DND-41 (cell line): Measurements from ENCODE around the gene IFNAR1.
A peak's percentile ranks its signal among the peaks of the same experiment; 100 is the strongest.

Experiments
- ATAC-seq: fragments of 200-7000 bp; cut with Tn5 transposase; 3 replicates; pipeline ENCODE4 v1.9.1; 2021; ENCODE audit warnings: low read depth; ENCODE audit not compliant: insufficient read depth
- DNase-seq: peaks from one replicate; pipeline ENCODE4 v3.0.0-alpha.2; 2020
- H2AFZ ChIP-seq: 2 replicates; pipeline ENCODE4 v1.6.0; 2012; ENCODE audit warnings: low read depth, low read length
- H3K27ac ChIP-seq: 2 replicates; pipeline ENCODE4 v1.5.1; 2012; ENCODE audit warnings: low read length, inconsistent platforms
- H3K27me3 ChIP-seq: fragments of 200-600 bp; sonication (generic); 2 replicates; pipeline ENCODE4 v1.6.0; 2012; ENCODE audit warnings: low read length, mild to moderate bottlenecking, inconsistent platforms; ENCODE audit not compliant: insufficient read depth, poor library complexity
- H3K36me3 ChIP-seq: 2 replicates; pipeline ENCODE4 v1.5.1; 2012; ENCODE audit warnings: low read length, inconsistent platforms; ENCODE audit not compliant: insufficient read depth
- H3K4me1 ChIP-seq: 2 replicates; pipeline ENCODE4 v1.5.1; 2012; ENCODE audit warnings: mild to moderate bottlenecking, low read length; ENCODE audit not compliant: insufficient read depth
- H3K4me2 ChIP-seq: 2 replicates; pipeline ENCODE4 v1.6.0; 2012; ENCODE audit warnings: mild to moderate bottlenecking, moderate library complexity, low read length, inconsistent platforms; ENCODE audit not compliant: insufficient read depth
- H3K4me3 ChIP-seq, 2 experiments: fragments of 200-600 bp in 1 of 2; shearing (Covaris generic) in 1 of 2; 2 replicates each; pipeline ENCODE4 v1.5.1; 2012 to 2016; ENCODE audit warnings: inconsistent platforms in 2 of 2, low read length in 2 of 2, mild to moderate bottlenecking in 2 of 2, low read depth in 1 of 2, moderate library complexity in 1 of 2
- H3K79me2 ChIP-seq: 2 replicates; pipeline ENCODE4 v1.6.0; 2012; ENCODE audit warnings: low read length, inconsistent platforms; ENCODE audit not compliant: insufficient read depth
- H3K9ac ChIP-seq: 2 replicates; pipeline ENCODE4 v1.6.0; 2012; ENCODE audit warnings: low read depth, mild to moderate bottlenecking, inconsistent platforms, low read length, moderate library complexity
- H3K9me3 ChIP-seq: 2 replicates; pipeline ENCODE4 v1.5.1; 2012; ENCODE audit warnings: low read length, moderate library complexity, mild to moderate bottlenecking, inconsistent platforms; ENCODE audit not compliant: insufficient read depth, severe bottlenecking
- H4K20me1 ChIP-seq: 2 replicates; pipeline ENCODE4 v1.6.0; 2012; ENCODE audit warnings: low read length; ENCODE audit not compliant: insufficient read depth
- CTCF ChIP-seq: IDR thresholded peaks from 2 replicates; pipeline ENCODE4 v1.5.1; 2012; ENCODE audit warnings: borderline replicate concordance, low read length, moderate library complexity, mild to moderate bottlenecking; ENCODE audit not compliant: poor library complexity, severe bottlenecking; ENCODE audit errors: extremely low read depth
- EZH2 ChIP-seq: IDR thresholded peaks from 3 replicates; pipeline ENCODE4 v1.6.1; 2012; ENCODE audit warnings: borderline replicate concordance, low read depth, mild to moderate bottlenecking, moderate library complexity, low read length, inconsistent platforms; ENCODE audit not compliant: severe bottlenecking

Gene IFNAR1

GRCh38 chr21:33324291-33325221, at the start of gene IFNAR1:
IFNAR1 (plus strand) TSS chr21:33324970; CDS start chr21:33325056, 86 bp downstream.
- Histone ChIP-seq H3K4me3 (peak within 1 kb of the TSS; percentile 69 to 83), H3K36me3 (peaks cover 12% of the 10 kb centered on the region; the same call in 1 of the 2 replicates), H2AFZ (peak within 1 kb of the TSS; percentile 95), H3K79me2 (peaks cover 54% of the 10 kb centered on the region), H3K9ac (peak within 1 kb of the TSS; percentile 88), H3K4me2 (peak within 1 kb of the TSS; percentile 82), H4K20me1 (no peaks in the 10 kb centered on the region; the same call in 1 of the 2 replicates), H3K4me1 (peaks cover 34% of the 10 kb centered on the region), H3K9me3 (no peaks in the 10 kb centered on the region), H3K27me3 (no peaks in the 10 kb centered on the region), H3K27ac (peak within 1 kb of the TSS; percentile 94)
- TF ChIP-seq EZH2 (no peak), CTCF (peak; percentile 10)
- ATAC-seq (peak; percentile 87), DNase-seq (peak; percentile 98)

GRCh38 chr21:33278721-33279120, 46.0 kb upstream of the IFNAR1 start:
- Histone ChIP-seq H4K20me1 (no peaks in the 10 kb centered on the region), H3K4me3 (no peak overlapping the region), H3K36me3 (peaks cover 52% of the 10 kb centered on the region), H2AFZ (no peak overlapping the region), H3K4me1 (no peaks in the 10 kb centered on the region), H3K4me2 (no peak overlapping the region), H3K79me2 (no peaks in the 10 kb centered on the region), H3K9me3 (peaks cover 17% of the 10 kb centered on the region), H3K27ac (no peak overlapping the region), H3K27me3 (no peaks in the 10 kb centered on the region), H3K9ac (no peak overlapping the region)
- TF ChIP-seq CTCF (no peak), EZH2 (no peak)
- ATAC-seq (no peak), DNase-seq (no peak)

GRCh38 chr21:33279330-33279820, 45.4 kb upstream of the IFNAR1 start:
- H3K9ac ChIP-seq: no peak overlapping the region
- no peaks in the 10 kb centered on the region for H3K4me1 ChIP-seq
- TF ChIP-seq CTCF (no peak), EZH2 (no peak)
- H3K27ac ChIP-seq: no peak overlapping the region
- H3K4me3 ChIP-seq: no peak overlapping the region
- DNase-seq (no peak), ATAC-seq (no peak)
- H2AFZ ChIP-seq: no peak overlapping the region
- no peaks in the 10 kb centered on the region for H3K27me3 ChIP-seq
- no peak overlapping the region for H3K4me2 ChIP-seq
- no peaks in the 10 kb centered on the region for H4K20me1 ChIP-seq
- peaks cover 55% of the 10 kb centered on the region for H3K36me3 ChIP-seq
- H3K9me3 ChIP-seq: peaks cover 17% of the 10 kb centered on the region
- no peaks in the 10 kb centered on the region for H3K79me2 ChIP-seq
